Right lobe of liver (tissue), 6 donors: ENCODE data around the gene TIMM13. TPM values are rescaled to one million over a fixed set of nuclear protein-coding genes. Genes with fewer than 3 reads are reported as not detected.

ENCODE experiments used
- ATAC-seq, 4 donors: fragments of 200-7000 bp; cut with Tn5 transposase; one replicate each; pipeline ENCODE4 v1.9.1; 2020; ENCODE audit warnings: mild to moderate bottlenecking in 4 of 4, moderate library complexity in 4 of 4
- DNase-seq, 3 donors: peaks; one replicate each; pipeline ENCODE4 v3.0.0-alpha.2; 2020
- H3K27ac ChIP-seq, 3 donors: fragments of 200-600 bp; one replicate each; pipeline ENCODE4 v1.8.0; 2022
- H3K27me3 ChIP-seq, 2 donors: fragments of 200-600 bp; one replicate each; pipeline ENCODE4 v1.8.0; 2022
- H3K36me3 ChIP-seq, 4 donors: fragments of 200-600 bp; sonication (generic) in 1 of 4; one replicate each; pipeline versions ENCODE4 v1.5.1 to v1.8.0; 2017 to 2022; ENCODE audit warnings: control low read depth in 1 of 4
- H3K4me1 ChIP-seq, 4 donors: fragments of 200-600 bp; sonication (generic) in 1 of 4; one replicate each; pipeline versions ENCODE4 v1.5.1 to v1.8.0; 2017 to 2022; ENCODE audit warnings: control low read depth in 1 of 4
- H3K4me3 ChIP-seq, 3 donors: fragments of 200-600 bp; one replicate each; pipeline ENCODE4 v1.8.0; 2022
- H3K9me3 ChIP-seq, 4 donors: fragments of 200-600 bp; sonication (generic) in 1 of 4; one replicate each; pipeline versions ENCODE4 v1.5.1 to v1.8.0; 2017 to 2022; ENCODE audit warnings: control low read depth in 1 of 4
- POLR2A ChIP-seq: fragments of 450-650 bp; IDR thresholded peaks from one replicate; pipeline ENCODE4 v1.6.1; 2017; ENCODE audit warnings: antibody characterized with exemption, mild to moderate bottlenecking
- WGBS: methylation state at CpG from one replicate; pipeline ENCODE4 v1.1.6; 2018; ENCODE audit warnings: low coverage, low lambda C conversion rate; ENCODE audit not compliant: insufficient coverage; ENCODE audit errors: missing lambda C conversion rate; 5-methylcytosine and 5-hydroxymethylcytosine counted together
- intact Hi-C, 2 donors: fragments of 100-400 bp; cut with DNase I; formaldehyde crosslinking; loops; one replicate each; pipeline versions ENCODE4 v1.11.2 to v1.14.1; 2022
- total RNA-seq, 6 experiments: library from RNA; depleted of rRNA in 2 of 6; stranded (reverse); fragments of >200 nt in 2 of 6; fragmentation: NEBNext Ultra II Directional in 3 of 6; extraction: Animal tissue kit (Norgen Biotek cat#: 25700) in 3 of 6; gene quantifications; one replicate each; pipeline versions ENCODE4 v1.1.0 to v1.2.4, GENCODE V29; 2016 to 2023
- TF ChIP-seq, protein P1 (sequence below), 4 donors: fragments of 200-600 bp in 3 of 4; fragments of 450-650 bp in 1 of 4; IDR thresholded peaks; one replicate each; pipeline versions ENCODE4 v1.5.1 to v1.8.0; 2016 to 2022; ENCODE audit warnings: antibody characterized with exemption in 4 of 4, mild to moderate bottlenecking in 2 of 4
- donor health status: DM: no; HTN: yes; CAD: no.
- donor health status: DM: no; HTN: no; CAD: no.
- donor health status: DM: no; HTN: no; CAD: no.
- donor health status: DM: no; HTN: yes; CAD: no.
- donor health status: DM: no; HTN: yes; CAD: no.

The TIMM13 gene
- total RNA-seq, 6 experiments from 2014 or later, result 35.5 to 59.8 (median 51.1) TPM

DNA sequence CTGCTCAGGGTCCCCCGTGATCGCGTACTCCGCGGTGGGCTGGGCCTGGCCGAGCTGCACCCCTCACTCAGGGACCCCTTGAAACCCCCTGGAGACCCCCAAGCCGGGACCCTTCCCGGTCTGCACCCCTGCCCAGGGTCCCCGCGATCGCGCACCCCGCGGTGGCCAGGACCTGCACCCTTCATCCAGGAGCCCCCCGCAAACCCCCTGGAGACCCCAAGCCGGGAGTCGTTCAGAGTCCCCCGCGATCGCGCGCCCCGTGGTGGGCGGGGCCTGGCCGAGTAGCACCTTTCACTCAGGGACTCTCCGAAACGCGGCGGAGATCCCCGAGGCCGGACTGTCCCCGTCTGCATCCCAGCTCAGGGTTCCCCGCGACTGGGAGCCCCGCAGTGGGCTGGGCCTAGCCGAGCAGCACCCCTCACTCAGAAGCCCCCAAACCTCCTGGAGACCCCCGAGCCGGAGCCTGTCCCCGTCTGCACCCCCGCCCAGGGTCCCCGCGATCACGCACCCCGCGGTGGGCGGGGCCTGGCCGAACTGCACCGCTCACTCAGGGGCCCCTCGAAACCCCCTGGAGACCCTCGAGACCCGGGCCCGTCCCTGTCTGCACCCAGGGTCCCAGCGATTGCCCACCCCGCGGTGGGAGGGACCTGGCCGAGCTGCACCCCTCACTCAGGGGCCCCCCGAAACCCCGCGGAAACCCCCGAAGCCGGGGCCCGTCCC lies 28.6 kb upstream of the TIMM13 start:
- Histone ChIP-seq H3K4me1 (peaks cover 0 to 17% (median 7%) of the 10 kb centered on the region in 4 donors), H3K27me3 (no peaks in the 10 kb centered on the region), H3K27ac (peak overlapping the region in 2 of 3 donors; percentile 6 to 51), H3K36me3 (no peaks in the 10 kb centered on the region), H3K4me3 (peak overlapping the region; percentile 76 to 90 (median 83)), H3K9me3 (no peaks in the 10 kb centered on the region)
- DNase-seq (peak in 2 of 3 donors; percentile 50 to 62), ATAC-seq (peak in 2 of 4 donors; percentile 9 to 14)
- WGBS, result 10% methylated on average over 2 of the region's 62 CpGs
- TF ChIP-seq, protein P1, sequence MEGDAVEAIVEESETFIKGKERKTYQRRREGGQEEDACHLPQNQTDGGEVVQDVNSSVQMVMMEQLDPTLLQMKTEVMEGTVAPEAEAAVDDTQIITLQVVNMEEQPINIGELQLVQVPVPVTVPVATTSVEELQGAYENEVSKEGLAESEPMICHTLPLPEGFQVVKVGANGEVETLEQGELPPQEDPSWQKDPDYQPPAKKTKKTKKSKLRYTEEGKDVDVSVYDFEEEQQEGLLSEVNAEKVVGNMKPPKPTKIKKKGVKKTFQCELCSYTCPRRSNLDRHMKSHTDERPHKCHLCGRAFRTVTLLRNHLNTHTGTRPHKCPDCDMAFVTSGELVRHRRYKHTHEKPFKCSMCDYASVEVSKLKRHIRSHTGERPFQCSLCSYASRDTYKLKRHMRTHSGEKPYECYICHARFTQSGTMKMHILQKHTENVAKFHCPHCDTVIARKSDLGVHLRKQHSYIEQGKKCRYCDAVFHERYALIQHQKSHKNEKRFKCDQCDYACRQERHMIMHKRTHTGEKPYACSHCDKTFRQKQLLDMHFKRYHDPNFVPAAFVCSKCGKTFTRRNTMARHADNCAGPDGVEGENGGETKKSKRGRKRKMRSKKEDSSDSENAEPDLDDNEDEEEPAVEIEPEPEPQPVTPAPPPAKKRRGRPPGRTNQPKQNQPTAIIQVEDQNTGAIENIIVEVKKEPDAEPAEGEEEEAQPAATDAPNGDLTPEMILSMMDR (IDR thresholded peaks at IDR 0.05), result no peak
- no peak for TF ChIP-seq POLR2A
- intact Hi-C loops, result no loop called here

DNA sequence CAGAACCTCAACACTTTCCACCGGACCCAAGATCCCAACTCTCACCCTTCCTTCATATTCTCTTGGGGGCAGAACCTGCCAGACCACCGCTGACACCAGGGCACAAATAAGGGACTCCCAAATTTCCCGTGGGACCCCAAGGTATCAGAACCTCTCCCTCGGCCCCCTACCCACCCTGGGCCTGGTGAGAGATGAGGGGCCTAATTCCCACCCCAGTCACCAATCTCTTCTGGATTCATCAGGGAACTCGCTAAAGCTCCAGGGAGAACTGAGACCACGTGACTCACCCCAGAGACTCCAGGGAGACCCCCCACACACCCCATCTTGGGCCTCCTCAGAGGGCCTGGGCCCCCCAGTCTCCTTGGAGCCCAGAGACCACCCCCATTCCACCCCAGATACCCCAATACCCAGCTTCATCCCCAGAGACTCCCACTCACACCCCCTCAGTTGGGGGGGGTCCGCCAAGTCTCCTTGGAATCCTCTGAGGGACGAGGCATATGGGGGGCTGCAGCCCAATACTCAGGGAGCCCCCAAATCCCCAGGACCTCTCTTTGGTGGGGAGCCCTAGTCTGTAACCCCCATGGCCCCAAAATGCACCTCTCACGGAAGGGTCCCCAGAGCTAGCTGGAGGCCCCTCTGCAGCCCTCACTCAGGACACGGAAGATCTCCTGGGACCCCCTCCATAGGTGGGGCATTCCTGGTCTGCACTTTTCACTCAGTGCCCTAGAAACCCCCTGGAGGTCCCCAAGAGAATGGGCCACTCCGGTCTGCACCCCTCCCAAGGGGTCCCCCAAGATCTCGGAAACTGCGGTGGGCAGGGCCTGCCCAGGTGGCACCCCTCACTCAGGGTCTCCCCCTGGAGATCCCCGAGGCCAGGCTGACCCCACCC lies 27.8 kb upstream of the TIMM13 start:
- H3K36me3 ChIP-seq, result no peaks in the 10 kb centered on the region
- peak overlapping the region; percentile 76 to 90 (median 83) for H3K4me3 ChIP-seq
- WGBS, result 75% methylated on average over 7 of the region's 14 CpGs
- TF ChIP-seq POLR2A, result no peak
- TF ChIP-seq, protein P1 (IDR thresholded peaks at IDR 0.05), result no peak
- DNase-seq (no peak), ATAC-seq (no peak)
- H3K4me1 ChIP-seq, result peaks cover 0 to 15% (median 7%) of the 10 kb centered on the region in 4 donors
- H3K9me3 ChIP-seq, result no peaks in the 10 kb centered on the region
- no peak overlapping the region for H3K27ac ChIP-seq
- H3K27me3 ChIP-seq, result no peaks in the 10 kb centered on the region
- intact Hi-C loops, result no loop called here

DNA sequence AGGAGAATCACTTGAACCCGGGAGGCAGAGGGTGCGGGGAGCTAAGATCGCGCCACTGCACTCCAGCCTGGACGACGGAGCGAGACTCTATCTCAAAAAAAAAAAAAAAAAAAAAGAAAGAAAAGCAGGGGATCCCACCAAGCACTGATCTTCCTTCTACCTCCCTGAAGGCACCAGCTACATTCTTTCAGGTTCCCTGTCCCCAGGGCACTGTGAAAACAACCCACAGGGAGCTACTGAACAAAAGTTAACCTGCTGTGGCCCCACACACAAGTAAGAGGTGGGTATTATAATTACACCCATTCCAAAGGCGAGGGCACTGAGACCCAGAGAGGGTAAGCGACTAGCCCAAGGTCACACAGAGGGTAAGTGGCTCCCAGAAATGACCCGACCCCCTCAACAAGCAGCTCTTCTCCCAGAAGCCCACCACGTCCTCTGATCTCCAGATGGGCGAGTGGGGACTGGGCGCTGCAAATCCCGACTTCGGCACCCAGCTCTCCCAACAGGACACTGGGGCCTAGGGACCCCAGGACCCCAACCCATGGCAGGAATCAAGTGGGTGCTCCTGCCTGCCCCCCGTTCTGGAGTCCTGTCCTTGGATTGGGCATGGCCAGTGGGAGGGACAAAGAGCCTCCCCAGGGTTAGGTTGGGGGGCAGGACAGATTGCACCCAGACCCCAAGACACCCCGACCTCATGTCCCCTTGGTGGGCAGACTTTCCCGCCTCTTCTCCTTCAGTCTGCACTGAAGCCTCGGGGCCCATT lies 27.0 kb upstream of the TIMM13 start:
- 74% methylated on average over 8 of the region's 19 CpGs for WGBS
- Histone ChIP-seq H3K9me3 (no peaks in the 10 kb centered on the region), H3K4me1 (peaks cover 0 to 15% (median 7%) of the 10 kb centered on the region in 4 donors), H3K4me3 (no peak overlapping the region), H3K36me3 (no peaks in the 10 kb centered on the region), H3K27ac (no peak overlapping the region), H3K27me3 (no peaks in the 10 kb centered on the region)
- no peak for TF ChIP-seq POLR2A
- TF ChIP-seq, protein P1 (IDR thresholded peaks at IDR 0.05), result no peak
- ATAC-seq (no peak), DNase-seq (no peak)
- intact Hi-C loops, result no loop called here

DNA sequence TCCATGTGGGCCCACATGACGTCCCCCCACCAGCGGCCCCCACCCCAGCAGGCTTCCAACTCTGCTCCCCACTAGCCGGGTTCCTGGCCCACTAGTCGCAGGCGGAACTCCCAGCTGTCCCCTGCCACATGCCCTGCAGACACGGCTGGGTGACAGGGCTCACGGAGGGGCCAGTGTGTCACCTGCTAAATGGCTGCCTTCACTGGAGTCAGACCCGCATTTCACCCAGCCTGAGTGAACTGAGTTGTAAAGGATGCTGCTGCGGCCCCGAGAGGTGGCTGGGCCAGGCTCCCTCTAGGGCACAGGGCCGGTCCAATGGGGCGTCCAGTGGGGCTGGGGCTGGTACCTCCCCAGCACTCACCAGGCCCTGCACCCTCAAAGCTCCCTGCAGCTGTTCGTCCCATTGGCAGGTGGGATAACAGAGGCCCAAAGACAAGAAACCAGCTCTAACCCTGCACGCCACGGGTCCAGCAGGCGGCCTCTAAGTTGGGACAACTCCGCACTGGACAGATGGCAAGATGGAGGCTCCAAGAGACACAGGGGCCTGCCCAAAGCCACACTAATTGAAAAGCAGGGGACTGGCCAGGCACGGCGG lies 26.1 kb upstream of the TIMM13 start:
- peaks cover 0 to 15% (median 7%) of the 10 kb centered on the region in 4 donors for H3K4me1 ChIP-seq
- H3K36me3 ChIP-seq, result no peaks in the 10 kb centered on the region
- TF ChIP-seq, protein P1 (IDR thresholded peaks at IDR 0.05), result no peak
- TF ChIP-seq POLR2A, result no peak
- WGBS, result 79% methylated on average over 2 of the region's 19 CpGs
- ATAC-seq (no peak), DNase-seq (no peak)
- no peaks in the 10 kb centered on the region for H3K9me3 ChIP-seq
- H3K4me3 ChIP-seq, result no peak overlapping the region
- H3K27me3 ChIP-seq, result no peaks in the 10 kb centered on the region
- no peak overlapping the region for H3K27ac ChIP-seq
- intact Hi-C loops, result no loop called here
